T-cell (primary cell): Measurements from ENCODE around the gene ZNF268. TPM values are rescaled to one million over a fixed set of nuclear protein-coding genes. Genes with fewer than 3 reads are reported as not detected.

Source experiments
- ATAC-seq, 4 experiments: fragments of 200-7000 bp in 3 of 4; fragments of 150-1000 bp in 1 of 4; cut with Tn5 transposase; replicated peaks in 1 of 4; 1 replicate in 3 of 4; 2 replicates in 1 of 4; pipeline ENCODE4 v1.10.0; 2021; ENCODE audit warnings: moderate library complexity in 3 of 4, mild to moderate bottlenecking in 2 of 4, moderate number of reproducible peaks in 1 of 4
- CTCF ChIA-PET, 2 donors: fragments of 300-600 bp; sonication (Branson Sonifier 250); formaldehyde crosslinking; loops; one replicate each; lab custom pipeline; 2022; ENCODE audit warnings: antibody characterized with exemption in 2 of 2; lab: Charles Lee
- POLR2A ChIA-PET, 2 donors: fragments of 300-600 bp; sonication (Branson Sonifier 250); formaldehyde crosslinking; loops; one replicate each; lab custom pipeline; 2022; ENCODE audit warnings: antibody characterized with exemption in 2 of 2; lab: Charles Lee
- DNase-seq, 35 experiments: peaks; one replicate each; pipeline versions ENCODE4 v3.0.0 to v3.0.0-alpha.2; 2013 to 2023
- H3K27ac ChIP-seq: one replicate; pipeline ENCODE4 v1.5.1; 2013; ENCODE audit warnings: low read length
- H3K27me3 ChIP-seq, 2 experiments: replicated peaks in 1 of 2; 1 replicate in 1 of 2; 2 replicates in 1 of 2; pipeline versions ENCODE4 v1.6.1 to v1.7.0; 2013; ENCODE audit warnings: low read length in 1 of 2, mixed read lengths in 1 of 2; ENCODE audit not compliant: control insufficient read depth in 2 of 2, insufficient read depth in 2 of 2; ENCODE audit errors: extremely low read depth in 1 of 2
- H3K36me3 ChIP-seq, 2 donors: 1 replicate in 1 of 2; 2 replicates in 1 of 2; pipeline versions ENCODE4 v1.6.1 to v1.7.0; 2013; ENCODE audit warnings: low read length in 1 of 2; ENCODE audit not compliant: control insufficient read depth in 2 of 2, insufficient read depth in 1 of 2; ENCODE audit errors: extremely low read depth in 1 of 2
- H3K4me1 ChIP-seq, 2 experiments: 1 replicate in 1 of 2; 2 replicates in 1 of 2; pipeline versions ENCODE4 v1.6.1 to v1.7.0; 2013; ENCODE audit warnings: low read length in 2 of 2, mixed read lengths in 1 of 2; ENCODE audit not compliant: insufficient read depth in 2 of 2, control insufficient read depth in 1 of 2; ENCODE audit errors: extremely low read depth in 1 of 2
- H3K4me3 ChIP-seq, 2 donors: 1 replicate in 1 of 2; 2 replicates in 1 of 2; pipeline versions ENCODE4 v1.5.1 to v1.7.0; 2013; ENCODE audit warnings: mild to moderate bottlenecking in 2 of 2, low read length in 1 of 2, moderate library complexity in 1 of 2; ENCODE audit not compliant: control insufficient read depth in 1 of 2; ENCODE audit errors: extremely low read depth in 1 of 2
- H3K9me3 ChIP-seq: 2 replicates; pipeline ENCODE4 v1.7.0; 2013
- H3K27ac Mint-ChIP-seq, 2 donors: one replicate each; pipeline ENCODE4 v1.8.0; 2020 to 2021; ENCODE audit warnings: mild to moderate bottlenecking in 2 of 2, mixed read lengths in 2 of 2
- H3K27me3 Mint-ChIP-seq, 2 donors: one replicate each; pipeline ENCODE4 v1.8.0; 2021 to 2022; ENCODE audit warnings: mixed read lengths in 2 of 2
- H3K36me3 Mint-ChIP-seq: one replicate; pipeline ENCODE4 v1.8.0; 2021; ENCODE audit warnings: mixed read lengths
- H3K4me1 Mint-ChIP-seq, 3 donors: one replicate each; pipeline ENCODE4 v1.8.0; 2020 to 2022; ENCODE audit warnings: mixed read lengths in 3 of 3, mild to moderate bottlenecking in 1 of 3
- H3K4me3 Mint-ChIP-seq, 3 donors: one replicate each; pipeline ENCODE4 v1.8.0; 2020 to 2022; ENCODE audit warnings: mild to moderate bottlenecking in 3 of 3, mixed read lengths in 3 of 3, moderate library complexity in 3 of 3
- H3K9me3 Mint-ChIP-seq, 3 donors: one replicate each; pipeline ENCODE4 v1.8.0; 2020 to 2022; ENCODE audit warnings: mixed read lengths in 3 of 3
- WGBS: methylation state at CpG from one replicate; pipeline ENCODE4 v1.1.5; 2013; ENCODE audit warnings: missing lambda C conversion rate; ENCODE audit not compliant: insufficient coverage; 5-methylcytosine and 5-hydroxymethylcytosine counted together
- total RNA-seq, 35 experiments: library from RNA in 6 of 35; stranded (reverse) in 6 of 35; fragments of 120-200 nt in 1 of 35; gene quantifications; one replicate each; pipeline versions ENCODE4 v1.2.1 to v1.2.4 and lab custom pipeline; 2013 to 2026

The ZNF268 gene
- total RNA-seq, 5 donors from 2014 or later (not counting 1 experiment from before 2014, with no cell fraction given), result 19.0 to 30.9 (median 27.7) TPM

GRCh38 chr12:133221241-133221640, 39.9 kb downstream of the ZNF268 start:
- H3K9me3 ChIP-seq, result no peaks in the 10 kb centered on the region
- peaks cover 0 to 30% of the 10 kb centered on the region in 2 experiments for H3K27me3 ChIP-seq
- Mint-ChIP-seq H3K36me3 (peaks cover 8% of the 10 kb centered on the region), H3K4me3 (no peak overlapping the region), H3K4me1 (no peaks in the 10 kb centered on the region), H3K27ac (no peak overlapping the region), H3K9me3 (peaks cover 18 to 36% (median 20%) of the 10 kb centered on the region in 3 donors), H3K27me3 (peaks cover 0 to 3% of the 10 kb centered on the region in 2 donors)
- ATAC-seq, result no peak
- H3K36me3 ChIP-seq, result no peaks in the 10 kb centered on the region
- DNase-seq, result no peak
- H3K4me3 ChIP-seq, result no peak overlapping the region
- WGBS, result 81% methylated on average over 16 of the region's 16 CpGs
- no peaks in the 10 kb centered on the region for H3K4me1 ChIP-seq
- ChIA-PET POLR2A (no interaction called here), CTCF (no interaction called here)
- no peak overlapping the region for H3K27ac ChIP-seq

GRCh38 chr12:133222211-133222610, 40.9 kb downstream of the ZNF268 start:
- ATAC-seq (no peak), DNase-seq (no peak)
- Mint-ChIP-seq H3K27ac (no peak overlapping the region), H3K4me3 (no peak overlapping the region), H3K9me3 (peaks cover 18 to 32% (median 20%) of the 10 kb centered on the region in 3 donors), H3K27me3 (peaks cover 0 to 3% of the 10 kb centered on the region in 2 donors), H3K36me3 (peaks cover 8% of the 10 kb centered on the region), H3K4me1 (no peaks in the 10 kb centered on the region)
- H3K4me1 ChIP-seq, result no peaks in the 10 kb centered on the region
- no peaks in the 10 kb centered on the region for H3K36me3 ChIP-seq
- 85% methylated on average over 8 of the region's 10 CpGs for WGBS
- no peaks in the 10 kb centered on the region for H3K9me3 ChIP-seq
- peaks cover 0 to 23% of the 10 kb centered on the region in 2 experiments for H3K27me3 ChIP-seq
- H3K27ac ChIP-seq, result no peak overlapping the region
- ChIA-PET POLR2A (no interaction called here), CTCF (no interaction called here)
- H3K4me3 ChIP-seq, result no peak overlapping the region

GRCh38 chr12:133225527-133225926, 44.2 kb downstream of the ZNF268 start:
- CTCF ChIA-PET, result no interaction called here
- no peak for ATAC-seq

GRCh38 chr12:133226690-133227089, 45.4 kb downstream of the ZNF268 start:
- ATAC-seq (no peak), DNase-seq (no peak)
- Mint-ChIP-seq H3K27me3 (peaks cover 4 to 8% of the 10 kb centered on the region in 2 donors), H3K36me3 (peaks cover 4% of the 10 kb centered on the region), H3K9me3 (peaks cover 4 to 14% (median 4%) of the 10 kb centered on the region in 3 donors), H3K4me1 (no peaks in the 10 kb centered on the region), H3K4me3 (no peak overlapping the region), H3K27ac (no peak overlapping the region)
- POLR2A ChIA-PET, result no interaction called here
- CTCF ChIA-PET, result no interaction called here
- Histone ChIP-seq H3K4me3 (no peak overlapping the region), H3K36me3 (no peaks in the 10 kb centered on the region), H3K27ac (no peak overlapping the region), H3K27me3 (peaks cover 0 to 13% of the 10 kb centered on the region in 2 experiments), H3K9me3 (no peaks in the 10 kb centered on the region), H3K4me1 (no peaks in the 10 kb centered on the region)
- WGBS, result 82% methylated on average over 4 of the region's 8 CpGs

More at GRCh38 chr12:133225527-133225926, 44.2 kb downstream of the ZNF268 start:
- Histone ChIP-seq H3K9me3 (no peaks in the 10 kb centered on the region), H3K36me3 (no peaks in the 10 kb centered on the region), H3K27me3 (peaks cover 0 to 11% of the 10 kb centered on the region in 2 experiments), H3K4me3 (no peak overlapping the region), H3K27ac (no peak overlapping the region), H3K4me1 (no peaks in the 10 kb centered on the region)
- Mint-ChIP-seq H3K36me3 (peaks cover 4% of the 10 kb centered on the region), H3K27me3 (peaks cover 0 to 8% of the 10 kb centered on the region in 2 donors), H3K27ac (no peak overlapping the region), H3K4me1 (no peaks in the 10 kb centered on the region), H3K9me3 (peaks cover 4 to 14% (median 4%) of the 10 kb centered on the region in 3 donors), H3K4me3 (no peak overlapping the region)
- whole genome bisulfite sequencing, result 85% methylated on average over 4 of the region's 4 CpGs
- POLR2A ChIA-PET, result no interaction called here
- DNase-seq, result no peak

GRCh38 chr12:133227281-133227852, 46.1 kb downstream of the ZNF268 start:
- POLR2A ChIA-PET, result no interaction called here
- no peaks in the 10 kb centered on the region for H3K4me1 Mint-ChIP-seq

GRCh38 chr12:133231001-133231400, 49.7 kb downstream of the ZNF268 start:
- Histone ChIP-seq H3K4me3 (no peak overlapping the region), H3K27me3 (peaks cover 0 to 22% of the 10 kb centered on the region in 2 experiments), H3K36me3 (no peaks in the 10 kb centered on the region), H3K4me1 (no peaks in the 10 kb centered on the region), H3K9me3 (no peaks in the 10 kb centered on the region), H3K27ac (no peak overlapping the region)
- ChIA-PET CTCF (no interaction called here), POLR2A (no interaction called here)
- Mint-ChIP-seq H3K27ac (no peak overlapping the region), H3K9me3 (peaks cover 0 to 16% (median 8%) of the 10 kb centered on the region in 3 donors), H3K4me3 (no peak overlapping the region), H3K36me3 (no peaks in the 10 kb centered on the region), H3K4me1 (no peaks in the 10 kb centered on the region), H3K27me3 (peaks cover 4 to 8% of the 10 kb centered on the region in 2 donors)
- no peak for ATAC-seq
- 100% methylated on average over 2 of the region's 3 CpGs for WGBS
- no peak for DNase-seq

More at GRCh38 chr12:133227281-133227852, 46.1 kb downstream of the ZNF268 start:
- no peak overlapping the region for H3K4me3 ChIP-seq
- peaks cover 4 to 8% of the 10 kb centered on the region in 2 donors for H3K27me3 Mint-ChIP-seq
- CTCF ChIA-PET, result no interaction called here
- H3K27ac Mint-ChIP-seq, result no peak overlapping the region
- H3K9me3 ChIP-seq, result no peaks in the 10 kb centered on the region
- H3K4me3 Mint-ChIP-seq, result no peak overlapping the region
- no peak overlapping the region for H3K27ac ChIP-seq
- no peaks in the 10 kb centered on the region for H3K36me3 ChIP-seq
- peaks cover 0 to 13% of the 10 kb centered on the region in 2 experiments for H3K27me3 ChIP-seq
- WGBS, result 66% methylated on average over 7 of the region's 7 CpGs
- ATAC-seq (no peak), DNase-seq (no peak)
- H3K9me3 Mint-ChIP-seq, result peaks cover 3 to 13% (median 4%) of the 10 kb centered on the region in 3 donors
- H3K4me1 ChIP-seq, result no peaks in the 10 kb centered on the region
- H3K36me3 Mint-ChIP-seq, result peaks cover 4% of the 10 kb centered on the region
